ENCODE measurements around the gene TMEM106C.

The TMEM106C gene

DNA sequence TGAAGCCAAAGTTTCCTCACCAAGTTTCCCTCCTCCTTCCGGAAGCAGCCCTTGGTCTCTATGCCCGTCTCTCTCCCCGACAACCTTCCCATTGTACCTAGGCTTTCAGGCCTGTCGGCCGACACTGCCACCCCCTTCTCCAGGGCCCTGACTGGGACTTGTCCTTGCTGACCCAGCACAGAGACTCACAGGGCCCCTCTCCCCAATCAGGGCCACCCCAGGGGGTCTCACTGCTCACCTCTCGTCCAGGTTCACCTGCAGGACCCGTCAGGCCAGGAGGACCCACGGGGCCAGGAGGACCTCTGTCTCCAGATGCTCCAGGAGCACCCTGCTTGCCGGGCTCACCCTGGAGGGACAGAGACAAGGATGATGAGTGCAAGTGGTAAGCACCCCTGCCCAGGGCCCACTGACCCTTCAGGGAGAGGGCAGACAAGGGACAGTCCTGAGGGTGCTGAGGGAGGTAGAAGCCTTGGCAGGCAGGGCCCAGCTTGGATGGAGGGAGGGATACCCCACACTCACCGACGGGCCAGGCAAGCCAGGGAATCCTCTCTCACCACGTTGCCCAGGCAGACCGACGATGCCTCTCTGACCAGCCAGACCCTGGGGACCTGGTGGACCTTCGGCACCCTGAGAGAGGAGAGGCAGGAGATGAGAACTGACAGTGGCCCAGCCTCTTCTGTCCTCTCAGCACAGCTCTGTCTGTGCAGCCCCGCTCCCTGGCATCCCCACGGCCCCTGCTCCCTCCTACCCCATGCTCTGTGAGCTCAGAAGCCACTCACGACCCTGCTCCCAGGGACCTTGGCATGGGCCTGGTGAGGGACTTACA lies 14.6 kb downstream of the TMEM106C start:
- H3K4me3 ChIP-seq (replicated peaks; ENCODE audit: low read depth, low read length) = no peak overlapping the region
- TF ChIP-seq, protein P1, sequence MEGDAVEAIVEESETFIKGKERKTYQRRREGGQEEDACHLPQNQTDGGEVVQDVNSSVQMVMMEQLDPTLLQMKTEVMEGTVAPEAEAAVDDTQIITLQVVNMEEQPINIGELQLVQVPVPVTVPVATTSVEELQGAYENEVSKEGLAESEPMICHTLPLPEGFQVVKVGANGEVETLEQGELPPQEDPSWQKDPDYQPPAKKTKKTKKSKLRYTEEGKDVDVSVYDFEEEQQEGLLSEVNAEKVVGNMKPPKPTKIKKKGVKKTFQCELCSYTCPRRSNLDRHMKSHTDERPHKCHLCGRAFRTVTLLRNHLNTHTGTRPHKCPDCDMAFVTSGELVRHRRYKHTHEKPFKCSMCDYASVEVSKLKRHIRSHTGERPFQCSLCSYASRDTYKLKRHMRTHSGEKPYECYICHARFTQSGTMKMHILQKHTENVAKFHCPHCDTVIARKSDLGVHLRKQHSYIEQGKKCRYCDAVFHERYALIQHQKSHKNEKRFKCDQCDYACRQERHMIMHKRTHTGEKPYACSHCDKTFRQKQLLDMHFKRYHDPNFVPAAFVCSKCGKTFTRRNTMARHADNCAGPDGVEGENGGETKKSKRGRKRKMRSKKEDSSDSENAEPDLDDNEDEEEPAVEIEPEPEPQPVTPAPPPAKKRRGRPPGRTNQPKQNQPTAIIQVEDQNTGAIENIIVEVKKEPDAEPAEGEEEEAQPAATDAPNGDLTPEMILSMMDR (IDR thresholded peaks at IDR 0.05; ENCODE audit: low read length, missing control alignments) = no peak
- no peak for DNase-seq (ENCODE audit: low read depth)

DNA sequence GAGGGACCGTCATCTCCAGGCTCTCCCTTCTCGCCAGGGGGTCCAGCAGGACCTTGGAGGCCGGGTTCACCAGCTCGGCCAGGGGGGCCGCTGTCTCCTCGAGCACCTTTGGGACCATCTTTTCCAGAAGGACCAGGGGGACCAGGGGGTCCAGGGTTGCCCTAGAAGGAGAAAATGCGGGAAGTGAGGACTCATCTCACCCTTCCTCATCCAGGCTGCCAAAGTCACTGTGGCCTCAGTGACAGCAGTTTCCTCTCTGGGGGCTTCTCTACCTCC lies 15.1 kb downstream of the TMEM106C start:
- no peak for DNase-seq (ENCODE audit: low read depth)
- H3K4me3 ChIP-seq (replicated peaks; ENCODE audit: low read depth, low read length) = no peak overlapping the region
- TF ChIP-seq, protein P1 (IDR thresholded peaks at IDR 0.05; ENCODE audit: low read length, missing control alignments) = no peak

DNA sequence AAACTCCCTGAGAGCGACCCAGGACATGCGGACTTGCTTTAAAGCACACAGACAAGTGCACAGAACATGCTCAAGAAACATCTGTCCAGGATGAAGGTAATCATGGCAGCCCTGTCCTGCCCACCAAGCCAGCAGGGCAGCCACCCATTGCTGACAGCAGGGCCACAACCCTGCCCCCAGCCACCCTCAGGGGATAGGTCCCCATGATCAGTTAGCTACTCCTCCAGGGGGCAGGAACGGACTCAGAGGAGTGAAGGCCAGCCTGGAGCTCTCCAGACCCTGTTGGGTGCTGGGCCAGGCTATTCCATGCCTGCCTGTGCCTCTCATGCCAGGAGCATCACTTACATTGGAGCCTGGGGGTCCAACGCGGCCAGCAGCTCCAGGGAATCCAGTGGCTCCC lies 15.8 kb downstream of the TMEM106C start:
- H3K4me3 ChIP-seq (replicated peaks; ENCODE audit: low read depth, low read length) = no peak overlapping the region
- DNase-seq (ENCODE audit: low read depth) = no peak
- TF ChIP-seq, protein P1 (IDR thresholded peaks at IDR 0.05; ENCODE audit: low read length, missing control alignments) = no peak

DNA sequence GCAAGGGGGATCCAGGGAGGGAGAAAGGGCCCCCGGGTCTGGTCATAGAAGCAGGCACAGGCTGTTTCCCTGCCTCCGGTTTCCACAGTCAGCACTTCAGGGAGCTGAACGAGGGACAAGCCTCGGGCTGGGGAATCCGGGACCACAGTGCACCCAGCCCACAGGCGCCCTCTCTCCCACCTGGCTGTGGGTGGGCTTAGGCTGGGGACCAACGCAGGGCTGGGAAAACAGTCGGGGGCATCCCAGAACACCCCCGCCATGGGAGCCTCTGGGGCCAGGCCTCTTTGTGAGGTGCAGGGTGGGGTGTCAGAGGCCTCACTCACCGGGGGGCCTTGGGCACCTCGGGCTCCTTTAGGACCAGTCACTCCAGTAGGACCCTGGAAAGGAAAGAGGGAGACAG lies 16.3 kb downstream of the TMEM106C start:
- DNase-seq (ENCODE audit: low read depth) = no peak
- H3K4me3 ChIP-seq (replicated peaks; ENCODE audit: low read depth, low read length) = no peak overlapping the region
- TF ChIP-seq, protein P1 (IDR thresholded peaks at IDR 0.05; ENCODE audit: low read length, missing control alignments) = no peak

DNA sequence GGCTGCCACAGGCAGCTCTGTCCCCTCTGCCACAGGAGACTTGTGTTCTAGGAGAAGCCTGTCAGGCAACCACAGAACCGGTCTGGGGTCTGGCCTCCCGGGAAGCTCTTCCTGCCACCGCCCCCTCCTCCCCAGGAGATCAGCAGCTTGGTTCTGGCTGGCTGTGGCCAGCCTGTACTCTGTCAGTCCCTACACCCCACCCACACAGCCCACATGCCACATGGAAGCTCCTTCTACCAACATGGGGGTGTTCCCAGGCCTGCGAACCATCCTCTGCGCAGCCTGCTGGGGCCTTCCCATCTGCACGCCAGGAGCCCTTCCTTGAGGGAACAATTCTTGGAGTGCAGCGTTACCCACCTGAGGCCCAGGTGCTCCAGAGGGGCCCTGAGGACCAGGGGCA lies 16.8 kb downstream of the TMEM106C start:
- DNase-seq (ENCODE audit: low read depth) = no peak
- TF ChIP-seq, protein P1 (IDR thresholded peaks at IDR 0.05; ENCODE audit: low read length, missing control alignments) = no peak
- H3K4me3 ChIP-seq (replicated peaks; ENCODE audit: low read depth, low read length) = no peak overlapping the region

DNA sequence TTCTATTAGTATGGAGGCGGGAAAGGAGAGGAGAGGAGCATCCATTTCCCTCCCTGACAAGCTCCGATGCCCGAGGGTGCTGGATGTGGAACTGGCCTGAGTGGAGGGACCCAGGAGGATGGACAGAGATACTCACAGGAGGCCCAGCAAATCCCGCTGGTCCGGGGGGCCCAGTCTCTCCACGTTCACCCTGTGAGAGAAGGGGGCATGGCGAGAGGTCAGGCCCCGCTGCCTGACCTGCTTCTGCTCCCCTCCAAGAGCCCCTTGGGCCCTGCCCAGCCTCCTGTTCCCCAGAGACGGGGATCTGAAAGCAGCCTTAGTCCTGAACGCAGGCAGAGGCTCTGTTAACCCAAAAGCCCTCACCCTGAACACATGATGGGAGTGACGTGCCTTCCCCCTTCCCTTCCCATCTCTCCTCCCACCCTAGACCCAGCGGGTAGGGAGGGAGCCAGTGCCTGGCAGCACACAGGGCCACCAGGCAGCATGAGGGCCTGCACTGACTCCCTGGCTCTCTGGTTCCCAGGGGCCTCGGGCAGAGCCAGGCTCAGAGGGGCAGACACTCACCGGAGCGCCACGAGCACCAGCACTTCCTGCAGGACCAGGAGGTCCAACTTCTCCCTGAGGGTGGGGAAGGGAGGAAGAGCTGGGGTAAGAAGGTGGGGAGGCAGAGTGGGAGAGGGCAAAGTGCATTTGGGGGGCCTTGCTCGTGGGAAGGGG lies 17.5 kb downstream of the TMEM106C start:
- DNase-seq (ENCODE audit: low read depth) = no peak
- no peak overlapping the region for H3K4me3 ChIP-seq (replicated peaks; ENCODE audit: low read depth, low read length)
- TF ChIP-seq, protein P1 (IDR thresholded peaks at IDR 0.05; ENCODE audit: low read length, missing control alignments) = no peak
